ENCODE data around the gene BBX.

Gene BBX

DNA sequence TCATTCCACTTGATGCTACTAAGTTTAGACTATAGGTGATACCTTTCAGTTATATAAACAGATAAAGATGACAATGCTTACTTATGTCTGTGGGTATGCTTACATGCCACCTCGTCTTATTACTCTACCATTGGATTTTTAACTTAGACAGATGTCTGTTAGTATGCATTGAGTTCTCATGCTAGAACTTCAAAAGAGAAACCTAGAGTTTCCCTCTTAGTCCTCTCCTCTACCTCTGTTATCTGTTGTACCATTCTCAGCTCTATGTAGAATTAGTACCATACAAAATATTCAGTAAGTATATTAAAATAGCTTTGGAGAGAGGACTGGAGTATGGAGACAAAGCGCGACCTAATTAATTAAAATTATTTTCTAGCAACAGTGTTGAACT lies 111.3 kb downstream of the BBX start:
- no peak overlapping the region for H3K4me3 ChIP-seq (replicated peaks; ENCODE audit: insufficient read depth, low read length)
- no peaks in the 10 kb centered on the region for H3K27me3 ChIP-seq (ENCODE audit: insufficient read depth, poor library complexity, severe bottlenecking)
- no peak for DNase-seq (ENCODE audit: low read depth in 1 of 2, low spot score in 1 of 2)
- peak overlapping the region; percentile 80 for H3K27ac ChIP-seq (replicated peaks)
- TF ChIP-seq GABPA (IDR thresholded peaks at IDR 0.05; ENCODE audit: low read depth) (no peak), SPI1 (IDR thresholded peaks at IDR 0.05; ENCODE audit: borderline replicate concordance, low read depth) (no peak), POLR2AphosphoS5 (IDR thresholded peaks at IDR 0.05; ENCODE audit: low read depth) (no peak)
- TF ChIP-seq, protein P1, sequence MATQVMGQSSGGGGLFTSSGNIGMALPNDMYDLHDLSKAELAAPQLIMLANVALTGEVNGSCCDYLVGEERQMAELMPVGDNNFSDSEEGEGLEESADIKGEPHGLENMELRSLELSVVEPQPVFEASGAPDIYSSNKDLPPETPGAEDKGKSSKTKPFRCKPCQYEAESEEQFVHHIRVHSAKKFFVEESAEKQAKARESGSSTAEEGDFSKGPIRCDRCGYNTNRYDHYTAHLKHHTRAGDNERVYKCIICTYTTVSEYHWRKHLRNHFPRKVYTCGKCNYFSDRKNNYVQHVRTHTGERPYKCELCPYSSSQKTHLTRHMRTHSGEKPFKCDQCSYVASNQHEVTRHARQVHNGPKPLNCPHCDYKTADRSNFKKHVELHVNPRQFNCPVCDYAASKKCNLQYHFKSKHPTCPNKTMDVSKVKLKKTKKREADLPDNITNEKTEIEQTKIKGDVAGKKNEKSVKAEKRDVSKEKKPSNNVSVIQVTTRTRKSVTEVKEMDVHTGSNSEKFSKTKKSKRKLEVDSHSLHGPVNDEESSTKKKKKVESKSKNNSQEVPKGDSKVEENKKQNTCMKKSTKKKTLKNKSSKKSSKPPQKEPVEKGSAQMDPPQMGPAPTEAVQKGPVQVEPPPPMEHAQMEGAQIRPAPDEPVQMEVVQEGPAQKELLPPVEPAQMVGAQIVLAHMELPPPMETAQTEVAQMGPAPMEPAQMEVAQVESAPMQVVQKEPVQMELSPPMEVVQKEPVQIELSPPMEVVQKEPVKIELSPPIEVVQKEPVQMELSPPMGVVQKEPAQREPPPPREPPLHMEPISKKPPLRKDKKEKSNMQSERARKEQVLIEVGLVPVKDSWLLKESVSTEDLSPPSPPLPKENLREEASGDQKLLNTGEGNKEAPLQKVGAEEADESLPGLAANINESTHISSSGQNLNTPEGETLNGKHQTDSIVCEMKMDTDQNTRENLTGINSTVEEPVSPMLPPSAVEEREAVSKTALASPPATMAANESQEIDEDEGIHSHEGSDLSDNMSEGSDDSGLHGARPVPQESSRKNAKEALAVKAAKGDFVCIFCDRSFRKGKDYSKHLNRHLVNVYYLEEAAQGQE (IDR thresholded peaks at IDR 0.05; ENCODE audit: insufficient replicate concordance, low read depth) = no peak
- TF ChIP-seq, protein P2, sequence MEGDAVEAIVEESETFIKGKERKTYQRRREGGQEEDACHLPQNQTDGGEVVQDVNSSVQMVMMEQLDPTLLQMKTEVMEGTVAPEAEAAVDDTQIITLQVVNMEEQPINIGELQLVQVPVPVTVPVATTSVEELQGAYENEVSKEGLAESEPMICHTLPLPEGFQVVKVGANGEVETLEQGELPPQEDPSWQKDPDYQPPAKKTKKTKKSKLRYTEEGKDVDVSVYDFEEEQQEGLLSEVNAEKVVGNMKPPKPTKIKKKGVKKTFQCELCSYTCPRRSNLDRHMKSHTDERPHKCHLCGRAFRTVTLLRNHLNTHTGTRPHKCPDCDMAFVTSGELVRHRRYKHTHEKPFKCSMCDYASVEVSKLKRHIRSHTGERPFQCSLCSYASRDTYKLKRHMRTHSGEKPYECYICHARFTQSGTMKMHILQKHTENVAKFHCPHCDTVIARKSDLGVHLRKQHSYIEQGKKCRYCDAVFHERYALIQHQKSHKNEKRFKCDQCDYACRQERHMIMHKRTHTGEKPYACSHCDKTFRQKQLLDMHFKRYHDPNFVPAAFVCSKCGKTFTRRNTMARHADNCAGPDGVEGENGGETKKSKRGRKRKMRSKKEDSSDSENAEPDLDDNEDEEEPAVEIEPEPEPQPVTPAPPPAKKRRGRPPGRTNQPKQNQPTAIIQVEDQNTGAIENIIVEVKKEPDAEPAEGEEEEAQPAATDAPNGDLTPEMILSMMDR (IDR thresholded peaks at IDR 0.05; ENCODE audit: insufficient read depth, low read length) = no peak

DNA sequence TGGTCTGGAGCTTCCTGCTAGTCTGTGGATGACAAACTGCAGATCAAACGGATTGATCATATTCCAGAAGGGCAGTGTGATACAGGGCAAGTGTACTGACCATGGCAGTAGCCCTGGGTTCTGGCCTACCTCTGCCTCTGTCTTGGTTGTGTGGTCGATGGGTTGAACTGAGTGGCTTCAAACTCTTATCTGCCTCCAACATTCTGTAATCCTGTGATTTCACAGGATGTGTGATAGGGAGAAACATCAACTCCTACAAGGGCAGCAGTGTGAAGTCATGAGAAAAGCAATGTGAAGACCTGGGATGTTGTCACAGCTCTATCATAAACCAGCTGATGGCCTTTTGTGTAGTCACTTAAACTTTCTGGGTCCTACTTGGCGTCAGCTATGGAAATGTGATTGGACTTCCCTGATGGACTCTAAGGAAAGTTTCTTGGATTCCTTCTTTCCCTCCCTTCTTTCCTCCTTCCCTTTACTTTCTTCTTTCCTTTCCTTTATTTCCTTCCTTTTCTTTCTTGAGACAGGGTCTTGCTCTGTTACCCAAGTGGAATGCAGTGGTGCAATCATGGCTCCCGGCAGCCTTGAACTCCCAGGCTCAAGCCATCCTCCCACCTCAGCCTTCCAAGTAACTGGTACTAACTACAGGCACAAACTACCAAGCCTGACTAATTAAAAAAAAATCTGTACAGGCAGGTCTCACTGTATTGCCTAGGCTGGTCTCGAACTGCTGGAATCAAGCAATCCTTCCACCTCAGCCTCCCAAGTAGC lies 114.8 kb downstream of the BBX start:
- DNase-seq (ENCODE audit: low read depth in 1 of 2, low spot score in 1 of 2) = no peak
- no peaks in the 10 kb centered on the region for H3K27me3 ChIP-seq (ENCODE audit: insufficient read depth, poor library complexity, severe bottlenecking)
- TF ChIP-seq, protein P2 (IDR thresholded peaks at IDR 0.05; ENCODE audit: insufficient read depth, low read length) = no peak
- TF ChIP-seq GABPA (IDR thresholded peaks at IDR 0.05; ENCODE audit: low read depth) (no peak), POLR2AphosphoS5 (IDR thresholded peaks at IDR 0.05; ENCODE audit: low read depth) (no peak), SPI1 (IDR thresholded peaks at IDR 0.05; ENCODE audit: borderline replicate concordance, low read depth) (no peak)
- TF ChIP-seq, protein P1 (IDR thresholded peaks at IDR 0.05; ENCODE audit: insufficient replicate concordance, low read depth) = no peak
- no peak overlapping the region for H3K27ac ChIP-seq (replicated peaks)
- no peak overlapping the region for H3K4me3 ChIP-seq (replicated peaks; ENCODE audit: insufficient read depth, low read length)

DNA sequence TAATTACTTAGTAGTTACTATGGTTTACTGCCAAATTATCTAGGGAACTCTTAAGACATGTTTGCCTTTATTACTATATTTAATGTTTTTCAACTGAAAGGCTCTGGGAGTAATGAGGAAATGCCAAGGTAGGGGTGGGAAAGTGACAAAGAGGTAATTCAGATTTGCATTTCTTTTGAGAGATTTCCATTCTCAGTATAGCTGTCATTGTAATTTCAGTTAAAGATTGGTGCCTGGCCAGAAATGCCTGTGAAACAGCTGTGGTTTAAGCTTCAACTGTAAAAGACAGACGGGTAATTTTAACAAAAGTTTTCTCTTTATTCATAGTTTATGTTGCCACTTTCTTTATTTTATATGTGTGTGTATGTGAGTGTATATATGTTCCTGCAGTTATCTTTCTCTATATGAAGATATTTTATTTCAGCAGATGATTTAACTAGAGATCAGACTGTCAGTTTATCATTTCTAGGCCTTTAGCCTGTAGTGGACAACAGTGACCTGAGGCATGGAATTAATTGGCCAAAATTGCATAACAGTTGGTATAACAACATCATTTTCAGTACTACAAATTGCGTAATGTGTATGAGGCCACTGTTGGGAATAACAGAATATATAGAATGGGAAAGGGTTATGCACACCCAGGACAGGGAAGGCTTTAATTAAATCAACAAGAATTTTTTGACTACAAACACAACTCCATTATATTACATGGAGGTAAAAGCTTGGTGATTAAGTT lies 119.0 kb downstream of the BBX start:
- Histone ChIP-seq H3K27ac (replicated peaks) (no peak overlapping the region), H3K27me3 (ENCODE audit: insufficient read depth, poor library complexity, severe bottlenecking) (no peaks in the 10 kb centered on the region), H3K4me3 (replicated peaks; ENCODE audit: insufficient read depth, low read length) (no peak overlapping the region)
- DNase-seq (ENCODE audit: low read depth in 1 of 2, low spot score in 1 of 2) = peak in 1 of 2 experiments; percentile 41
- TF ChIP-seq, protein P2 (IDR thresholded peaks at IDR 0.05; ENCODE audit: insufficient read depth, low read length) = no peak
- no peak for TF ChIP-seq GABPA (IDR thresholded peaks at IDR 0.05; ENCODE audit: low read depth)
- TF ChIP-seq, protein P1 (IDR thresholded peaks at IDR 0.05; ENCODE audit: insufficient replicate concordance, low read depth) = no peak
- TF ChIP-seq POLR2AphosphoS5 (IDR thresholded peaks at IDR 0.05; ENCODE audit: low read depth) = no peak
- no peak for TF ChIP-seq SPI1 (IDR thresholded peaks at IDR 0.05; ENCODE audit: borderline replicate concordance, low read depth)
